Naive thymus-derived CD8-positive, alpha-beta T cell (primary cell): ENCODE results near the gene PPY. TPM values are rescaled to one million over a fixed set of nuclear protein-coding genes. Genes with fewer than 3 reads are reported as not detected.

Source experiments
- ATAC-seq, 2 donors: fragments of 150-1000 bp; cut with Tn5 transposase in 1 of 2; sonication (Bioruptor Pico), chemical (Tn5 transposase) in 1 of 2; 1 replicate in 1 of 2; 2 replicates in 1 of 2; pipeline ENCODE4 v1.10.0; 2021; ENCODE audit warnings: mild to moderate bottlenecking in 2 of 2, moderate library complexity in 2 of 2
- POLR2A ChIA-PET: fragments of 350-600 bp; sonication (Branson Sonifier 250); formaldehyde crosslinking; loops from one replicate; lab custom pipeline; 2021; ENCODE audit warnings: antibody characterized with exemption; lab: Charles Lee
- DNase-seq, 10 donors: peaks; one replicate each; pipeline versions ENCODE4 v3.0.0 to v3.0.0-alpha.2; 2020 to 2022
- H3K27ac Mint-ChIP-seq, 10 donors: one replicate each; pipeline ENCODE4 v1.8.0; 2020 to 2022; ENCODE audit warnings: mild to moderate bottlenecking in 10 of 10, mixed read lengths in 10 of 10, moderate library complexity in 4 of 10, inconsistent platforms in 1 of 10
- H3K27me3 Mint-ChIP-seq, 5 donors: one replicate each; pipeline ENCODE4 v1.8.0; 2021 to 2022; ENCODE audit warnings: mixed read lengths in 5 of 5
- H3K36me3 Mint-ChIP-seq, 3 donors: one replicate each; pipeline ENCODE4 v1.8.0; 2020 to 2022; ENCODE audit warnings: mixed read lengths in 3 of 3, mild to moderate bottlenecking in 2 of 3, inconsistent platforms in 1 of 3
- H3K4me1 Mint-ChIP-seq, 4 donors: one replicate each; pipeline ENCODE4 v1.8.0; 2021 to 2022; ENCODE audit warnings: mixed read lengths in 4 of 4
- H3K4me3 Mint-ChIP-seq, 10 donors: one replicate each; pipeline ENCODE4 v1.8.0; 2020 to 2022; ENCODE audit warnings: mild to moderate bottlenecking in 10 of 10, mixed read lengths in 10 of 10, moderate library complexity in 6 of 10, inconsistent platforms in 1 of 10
- H3K9me3 Mint-ChIP-seq, 9 donors: one replicate each; pipeline ENCODE4 v1.8.0; 2020 to 2022; ENCODE audit warnings: mixed read lengths in 9 of 9, mild to moderate bottlenecking in 3 of 9, inconsistent platforms in 1 of 9, moderate library complexity in 1 of 9
- polyA plus RNA-seq, 3 donors: library from polyadenylated mRNA; unstranded; fragments of 300-500 nt; fragmentation: Illumina TruSeq; gene quantifications; one replicate each; pipeline ENCODE4 v1.2.3, GENCODE V29; 2021
- total RNA-seq, 8 experiments: library from RNA in 2 of 8; stranded (reverse) in 2 of 8; gene quantifications; one replicate each; pipeline ENCODE4 v1.2.3 and lab custom pipeline; 2021 to 2026

PPY gene, protein sequence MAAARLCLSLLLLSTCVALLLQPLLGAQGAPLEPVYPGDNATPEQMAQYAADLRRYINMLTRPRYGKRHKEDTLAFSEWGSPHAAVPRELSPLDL
- not detected for total RNA-seq
- polyA plus RNA-seq: not detected
- 0 reads per million in 6 experiments for total RNA-seq (lab: John Stamatoyannopoulos, UW)

DNA sequence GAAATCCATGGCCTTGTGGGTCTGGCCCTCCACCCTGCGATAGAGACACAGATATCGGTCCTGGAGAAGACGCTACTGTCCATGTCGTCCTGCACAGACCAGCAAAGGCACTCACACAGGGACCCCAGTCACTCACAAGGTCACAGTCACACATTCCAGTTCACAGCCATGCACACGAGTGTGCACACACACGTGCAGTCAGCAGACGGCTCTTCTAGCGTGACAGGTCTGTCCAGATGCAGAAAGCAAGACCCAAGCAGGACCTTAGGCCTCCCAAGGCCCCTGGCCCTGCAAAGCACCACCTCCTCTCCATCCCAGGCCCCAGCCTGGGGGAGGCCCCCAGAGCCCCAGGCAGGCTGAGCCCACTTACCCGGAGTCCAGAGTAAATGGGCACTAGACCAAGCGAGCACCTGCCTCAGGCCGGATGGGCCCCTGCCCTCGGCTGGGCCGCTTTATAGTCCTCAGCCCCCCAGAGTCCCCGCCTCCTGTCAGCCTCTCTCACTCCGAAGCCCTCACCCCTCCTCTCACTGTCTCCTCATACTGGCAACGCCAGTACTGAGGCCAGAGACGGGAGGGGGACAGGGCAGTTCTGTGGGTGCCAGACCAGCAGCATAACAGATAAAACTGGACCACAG is at the start of gene PPY:
TSS of gene PPY (minus strand) at position 426 of the 635 bp plus-strand sequence. CDS start 822 bp downstream, outside the sequence.
- POLR2A ChIA-PET: no interaction called here
- H3K4me1 Mint-ChIP-seq: peaks cover 9 to 22% (median 16%) of the 10 kb centered on the region in 4 donors
- H3K27ac Mint-ChIP-seq: no peak within 1 kb of the TSS
- H3K36me3 Mint-ChIP-seq: no peaks in the 10 kb centered on the region
- DNase-seq (no peak), ATAC-seq (no peak)
- peaks cover 0 to 9% (median 4%) of the 10 kb centered on the region in 5 donors for H3K27me3 Mint-ChIP-seq
- no peaks in the 10 kb centered on the region for H3K9me3 Mint-ChIP-seq
- H3K4me3 Mint-ChIP-seq: no peak within 1 kb of the TSS

DNA sequence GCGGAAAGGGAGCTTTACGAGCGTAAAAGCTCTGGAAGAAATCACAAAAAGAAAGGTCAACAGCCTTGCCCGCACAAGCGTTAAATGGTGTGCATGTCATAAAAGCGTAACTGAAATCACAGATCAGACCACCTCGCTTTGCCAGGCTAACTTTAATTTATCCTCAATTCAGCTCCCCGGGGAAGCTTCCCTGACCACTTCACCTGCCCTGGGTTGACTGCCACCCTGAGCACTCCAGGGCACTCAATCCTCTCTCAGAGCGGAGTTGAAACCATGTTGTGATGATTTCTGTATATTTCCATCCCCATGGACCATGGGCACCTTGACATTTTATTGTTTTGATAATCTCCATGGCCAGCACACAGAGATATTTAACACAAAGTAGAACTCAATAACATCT is 46.0 kb upstream of the PPY start:
- H3K27me3 Mint-ChIP-seq: peaks cover 3 to 41% (median 30%) of the 10 kb centered on the region in 5 donors

DNA sequence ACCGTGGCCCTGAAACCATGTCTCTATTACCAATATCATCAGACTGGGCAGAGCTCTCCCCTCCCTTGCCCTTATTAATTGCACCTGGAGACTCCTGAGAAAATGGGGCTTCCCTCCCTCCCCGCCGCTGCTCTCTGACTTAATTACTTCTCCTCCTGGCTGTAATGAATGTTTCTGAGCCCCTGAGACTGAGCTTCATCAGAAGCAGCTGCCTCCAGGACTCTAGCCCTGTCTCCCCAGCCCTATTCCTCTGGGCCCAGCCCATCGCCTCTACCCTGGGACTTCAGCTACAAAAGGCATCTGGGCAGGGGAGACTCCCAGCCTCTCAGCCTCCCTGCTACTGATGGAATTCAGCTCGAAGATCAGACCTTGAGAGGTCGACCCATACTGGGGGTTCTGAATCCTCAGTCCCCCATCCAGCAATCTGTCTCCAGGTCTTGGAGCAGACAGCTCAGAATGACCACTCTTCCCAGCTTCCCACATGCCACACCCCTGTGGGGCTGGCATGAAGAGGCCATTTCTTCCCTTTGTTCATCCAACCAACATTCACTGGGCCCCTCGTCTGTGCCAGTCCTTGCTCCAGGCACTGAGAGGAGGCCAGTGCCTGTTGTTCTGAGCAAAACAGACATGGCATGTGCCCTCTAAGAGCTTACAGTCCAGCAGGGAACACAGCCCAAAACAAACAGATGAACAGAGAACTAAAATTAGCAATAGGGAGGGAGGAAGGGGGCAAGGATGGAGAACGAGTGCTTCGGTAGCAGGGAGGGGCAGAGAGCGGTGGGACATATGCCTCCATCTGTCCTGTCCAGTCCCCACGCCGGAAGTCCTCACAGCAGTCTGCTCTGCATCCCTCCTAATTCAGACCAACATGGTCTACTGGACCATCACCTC is 45.1 kb upstream of the PPY start:
- Mint-ChIP-seq H3K36me3 (no peaks in the 10 kb centered on the region), H3K27ac (peak overlapping the region in 2 of 10 donors; percentile 37 to 68), H3K4me1 (peaks cover 0 to 3% (median 2%) of the 10 kb centered on the region in 4 donors), H3K4me3 (no peak overlapping the region), H3K9me3 (no peaks in the 10 kb centered on the region), H3K27me3 (peaks cover 4 to 50% (median 36%) of the 10 kb centered on the region in 5 donors)
- POLR2A ChIA-PET: interaction anchor here (0.5 kb wide), 1 partner anchor 77 kb away, joined by 3 read pairs; no protein-coding TSS in a partner anchor
- DNase-seq: no peak
- ATAC-seq: no peak

More for the DNA sequence above, 46.0 kb upstream of the PPY start:
- peaks cover 0 to 2% (median 1%) of the 10 kb centered on the region in 4 donors for H3K4me1 Mint-ChIP-seq
- no peak for DNase-seq
- no peak for ATAC-seq
- H3K36me3 Mint-ChIP-seq: no peaks in the 10 kb centered on the region
- no peak overlapping the region for H3K27ac Mint-ChIP-seq
- H3K4me3 Mint-ChIP-seq: no peak overlapping the region
- no peaks in the 10 kb centered on the region for H3K9me3 Mint-ChIP-seq
- POLR2A ChIA-PET: no interaction called here

DNA sequence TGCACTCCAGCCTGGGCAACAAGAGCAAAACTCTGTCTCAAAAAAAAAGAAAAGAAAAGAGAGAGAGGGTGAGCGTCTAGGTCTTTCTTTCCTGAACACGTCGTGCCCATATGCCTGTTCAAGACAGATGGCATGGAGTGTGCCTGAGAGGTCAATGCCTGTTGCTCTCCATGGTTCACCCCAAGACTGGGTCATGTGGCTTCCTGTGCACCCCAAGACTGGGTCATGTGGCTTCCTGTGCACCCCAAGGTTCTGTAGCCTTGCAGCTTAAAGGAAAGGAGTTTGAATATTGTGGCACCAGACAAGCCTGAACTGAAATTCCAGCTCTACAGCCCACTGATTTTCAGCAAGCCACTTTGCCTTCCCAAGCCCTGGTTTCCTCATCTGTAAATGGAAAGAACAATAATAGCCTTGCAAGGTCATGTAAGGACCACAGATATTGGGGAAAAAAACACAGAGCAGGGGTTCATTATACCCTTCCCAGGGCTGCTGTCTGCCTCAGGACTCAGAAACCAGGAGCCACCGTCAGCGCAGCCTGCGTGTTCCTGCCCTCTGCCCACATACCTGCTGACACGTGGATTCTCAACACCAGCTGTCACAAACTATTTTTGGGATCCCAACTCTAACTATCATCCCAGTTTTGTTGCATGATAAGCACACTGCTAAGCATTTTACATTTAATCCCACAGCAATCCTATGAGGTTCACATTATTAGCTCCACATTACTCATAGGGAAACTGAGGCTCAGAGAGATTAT is 44.1 kb upstream of the PPY start:
- POLR2A ChIA-PET: interaction anchor here (0.6 kb wide), 1 partner anchor 28 kb away, joined by 9 read pairs; no protein-coding TSS in a partner anchor
- Mint-ChIP-seq H3K9me3 (no peaks in the 10 kb centered on the region), H3K36me3 (no peaks in the 10 kb centered on the region), H3K4me3 (no peak overlapping the region), H3K27ac (no peak overlapping the region), H3K27me3 (peaks cover 11 to 60% (median 43%) of the 10 kb centered on the region in 5 donors), H3K4me1 (peaks cover 0 to 3% (median 2%) of the 10 kb centered on the region in 4 donors)
- DNase-seq: no peak
- no peak for ATAC-seq

DNA sequence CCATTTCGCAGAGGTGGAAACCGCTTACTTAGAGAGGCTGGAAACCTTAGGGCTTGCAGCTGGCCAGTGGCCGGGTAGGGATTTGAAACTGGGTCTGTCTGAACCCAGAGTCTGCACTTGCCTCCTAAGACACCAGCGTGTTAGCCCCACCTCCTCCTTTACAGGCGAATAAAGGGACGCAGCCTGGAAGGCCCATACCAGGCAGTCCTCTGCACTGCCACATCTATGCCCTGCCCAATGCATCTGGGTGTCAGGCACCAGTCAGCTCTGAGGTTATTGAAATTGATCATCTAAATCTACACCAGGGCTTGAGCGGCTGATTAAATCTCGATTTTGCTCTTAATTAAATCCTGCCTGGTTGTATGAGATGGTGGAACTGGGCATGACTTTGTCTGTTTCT is 42.2 kb upstream of the PPY start:
- peak overlapping the region in 1 of 10 donors; percentile 38 for H3K27ac Mint-ChIP-seq
- peaks cover 16 to 66% (median 47%) of the 10 kb centered on the region in 5 donors for H3K27me3 Mint-ChIP-seq
- POLR2A ChIA-PET: no interaction called here
- H3K4me3 Mint-ChIP-seq: peak overlapping the region in 6 of 10 donors; percentile 4 to 54 (median 39)
- peaks cover 0 to 3% (median 2%) of the 10 kb centered on the region in 4 donors for H3K4me1 Mint-ChIP-seq
- H3K36me3 Mint-ChIP-seq: no peaks in the 10 kb centered on the region
- ATAC-seq (no peak), DNase-seq (no peak)
- no peaks in the 10 kb centered on the region for H3K9me3 Mint-ChIP-seq

DNA sequence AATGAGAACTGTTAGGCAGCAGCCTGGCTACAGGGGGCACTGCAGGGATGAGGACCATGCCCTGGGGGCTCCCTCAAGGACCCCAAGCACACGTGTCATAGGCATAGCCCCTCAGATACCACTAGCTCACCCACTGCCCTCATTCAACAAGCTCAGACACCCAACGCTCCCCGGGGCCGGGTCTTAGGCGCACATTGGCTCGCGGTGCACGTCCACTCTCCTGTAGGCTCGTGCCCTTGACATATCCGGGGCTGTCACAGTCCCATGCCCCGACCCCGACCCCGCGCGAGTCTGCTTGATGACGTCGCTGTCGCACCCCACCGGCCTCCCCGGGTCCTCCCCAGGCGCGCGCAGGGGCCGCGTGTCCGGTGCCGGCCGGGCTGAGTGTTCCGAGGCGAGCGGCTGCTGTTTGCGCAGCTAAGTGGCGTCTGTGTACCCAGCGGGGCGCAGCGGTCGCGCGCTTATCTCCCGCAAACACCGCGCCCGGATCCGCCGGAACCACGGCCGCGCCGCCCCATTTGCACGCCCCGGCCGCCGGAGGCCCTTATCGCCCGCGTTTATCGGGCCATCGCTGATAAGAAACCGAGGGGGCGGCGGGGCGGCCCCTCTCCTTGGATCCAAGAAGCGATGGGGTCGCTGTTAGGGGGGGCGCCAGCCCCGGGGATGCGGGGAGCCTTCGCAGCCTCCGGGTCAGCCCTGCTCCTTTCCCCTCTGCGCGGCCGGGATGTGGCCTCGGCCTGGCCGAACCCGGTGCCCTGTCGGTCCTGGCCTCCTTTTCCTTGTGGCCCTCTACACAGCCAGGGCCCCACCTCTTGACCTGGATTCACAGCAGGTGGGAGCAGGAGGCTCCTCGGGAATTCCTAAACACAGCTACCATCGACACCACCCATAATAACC is 41.5 kb upstream of the PPY start:
- Mint-ChIP-seq H3K27ac (no peak overlapping the region), H3K4me3 (peak overlapping the region in 7 of 10 donors; percentile 12 to 66 (median 51)), H3K27me3 (peaks cover 16 to 64% (median 47%) of the 10 kb centered on the region in 5 donors), H3K9me3 (no peaks in the 10 kb centered on the region), H3K36me3 (no peaks in the 10 kb centered on the region), H3K4me1 (peaks cover 0 to 3% (median 2%) of the 10 kb centered on the region in 4 donors)
- DNase-seq (no peak), ATAC-seq (peak; percentile 49 to 68)
- POLR2A ChIA-PET: no interaction called here

DNA sequence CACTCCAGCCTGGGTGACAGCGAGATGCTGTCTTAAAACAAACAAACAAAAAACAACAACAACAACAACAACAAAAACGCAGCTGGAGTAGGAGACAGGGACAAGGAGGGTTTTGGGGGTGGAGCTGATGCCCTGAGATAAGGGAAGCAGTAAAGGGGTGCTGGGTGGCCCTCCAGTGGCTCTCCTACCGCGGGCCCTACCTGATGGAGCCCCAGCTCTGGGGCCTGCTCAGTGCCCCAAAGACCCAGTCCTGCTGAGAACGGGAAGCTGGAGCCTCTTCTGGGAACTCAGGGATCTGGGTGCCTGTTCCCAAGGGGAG is 40.9 kb upstream of the PPY start:
- Mint-ChIP-seq H3K27ac (peak overlapping the region in 1 of 10 donors; percentile 24), H3K9me3 (no peaks in the 10 kb centered on the region), H3K4me1 (peaks cover 0 to 3% (median 2%) of the 10 kb centered on the region in 4 donors), H3K36me3 (no peaks in the 10 kb centered on the region), H3K4me3 (peak overlapping the region in 8 of 10 donors; percentile 12 to 67 (median 52)), H3K27me3 (peaks cover 16 to 63% (median 45%) of the 10 kb centered on the region in 5 donors)
- DNase-seq (no peak), ATAC-seq (no peak)
- POLR2A ChIA-PET: no interaction called here

DNA sequence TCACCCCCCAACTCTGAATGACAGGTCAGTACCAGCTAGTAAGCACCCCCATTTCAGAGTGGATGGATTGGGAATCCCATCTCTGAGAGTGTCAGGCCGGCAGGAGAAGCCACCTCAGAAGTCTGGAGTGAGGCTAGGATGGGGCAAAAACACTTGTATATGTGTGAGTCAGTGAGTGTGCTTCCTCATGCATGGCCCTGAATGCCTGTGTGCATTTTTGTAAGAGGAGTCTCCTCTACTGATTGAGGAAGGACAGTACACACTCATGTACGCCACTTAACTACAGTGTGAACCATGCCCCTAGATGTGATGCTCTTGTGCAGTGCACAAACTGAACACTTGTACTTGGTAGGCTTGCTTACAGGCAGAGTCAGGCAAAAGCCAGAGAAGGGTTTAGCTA is 39.9 kb upstream of the PPY start:
- POLR2A ChIA-PET: interaction anchor here (0.6 kb wide), 2 partner anchors 12 to 113 kb away, joined by 3 to 4 read pairs; no protein-coding TSS in a partner anchor
- H3K27me3 Mint-ChIP-seq: peaks cover 14 to 54% (median 40%) of the 10 kb centered on the region in 5 donors
- H3K4me1 Mint-ChIP-seq: peaks cover 0 to 3% (median 2%) of the 10 kb centered on the region in 4 donors
- DNase-seq: no peak
- ATAC-seq: no peak
- no peaks in the 10 kb centered on the region for H3K36me3 Mint-ChIP-seq
- H3K4me3 Mint-ChIP-seq: peak overlapping the region in 2 of 10 donors; percentile 9 to 50
- H3K9me3 Mint-ChIP-seq: no peaks in the 10 kb centered on the region
- H3K27ac Mint-ChIP-seq: no peak overlapping the region

DNA sequence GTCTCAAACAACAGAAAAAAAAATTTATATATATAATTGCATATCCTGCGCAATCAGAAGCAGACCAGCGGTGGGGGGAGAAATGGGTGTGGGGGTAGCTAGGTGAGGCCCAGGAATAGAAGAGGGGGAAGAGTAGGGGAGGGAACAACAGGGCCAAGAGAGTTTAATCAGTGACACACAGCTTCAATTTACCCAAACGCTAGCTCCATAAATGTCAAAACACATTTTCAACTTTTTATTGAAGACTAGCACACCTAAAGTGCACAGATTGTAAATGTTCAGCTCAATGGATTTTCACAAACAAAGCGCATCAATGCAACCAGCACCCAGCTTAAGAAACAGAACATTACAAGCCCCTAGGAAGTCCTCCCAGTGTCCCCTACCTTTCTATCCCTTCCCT is 37.4 kb upstream of the PPY start:
- POLR2A ChIA-PET: interaction anchor here (0.9 kb wide), 1 partner anchor 75 kb away, joined by 3 read pairs; no protein-coding TSS in a partner anchor
- H3K27me3 Mint-ChIP-seq: peaks cover 13 to 47% (median 29%) of the 10 kb centered on the region in 5 donors
- no peaks in the 10 kb centered on the region for H3K9me3 Mint-ChIP-seq
- H3K4me1 Mint-ChIP-seq: peaks cover 0 to 3% (median 1%) of the 10 kb centered on the region in 4 donors
- DNase-seq (no peak), ATAC-seq (no peak)
- H3K4me3 Mint-ChIP-seq: no peak overlapping the region
- no peak overlapping the region for H3K27ac Mint-ChIP-seq
- H3K36me3 Mint-ChIP-seq: no peaks in the 10 kb centered on the region

DNA sequence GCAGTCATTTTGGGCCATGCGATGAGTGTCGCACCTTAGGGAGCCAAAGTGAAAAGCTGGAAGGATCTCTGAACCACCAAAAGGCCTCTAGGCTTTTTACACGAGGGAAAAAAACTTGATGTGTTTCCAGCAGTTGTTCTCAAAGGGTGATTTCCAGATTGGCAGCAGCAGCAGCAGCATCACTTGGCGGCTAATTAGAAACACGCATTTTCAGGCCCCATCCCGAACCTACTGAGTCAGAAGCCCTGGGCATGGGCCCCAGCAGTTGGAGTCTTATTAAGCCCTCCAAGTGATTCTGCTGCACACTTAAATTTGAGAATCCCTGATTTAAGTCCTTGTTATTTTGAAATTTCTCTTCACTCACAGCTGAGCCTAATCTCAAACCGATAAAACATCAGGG is 36.7 kb upstream of the PPY start:
- peaks cover 10 to 41% (median 32%) of the 10 kb centered on the region in 5 donors for H3K27me3 Mint-ChIP-seq
- H3K9me3 Mint-ChIP-seq: no peaks in the 10 kb centered on the region
- H3K4me1 Mint-ChIP-seq: peaks cover 0 to 3% (median 1%) of the 10 kb centered on the region in 4 donors
- no peak for DNase-seq
- POLR2A ChIA-PET: no interaction called here
- H3K36me3 Mint-ChIP-seq: no peaks in the 10 kb centered on the region
- no peak for ATAC-seq
- no peak overlapping the region for H3K27ac Mint-ChIP-seq
- no peak overlapping the region for H3K4me3 Mint-ChIP-seq

DNA sequence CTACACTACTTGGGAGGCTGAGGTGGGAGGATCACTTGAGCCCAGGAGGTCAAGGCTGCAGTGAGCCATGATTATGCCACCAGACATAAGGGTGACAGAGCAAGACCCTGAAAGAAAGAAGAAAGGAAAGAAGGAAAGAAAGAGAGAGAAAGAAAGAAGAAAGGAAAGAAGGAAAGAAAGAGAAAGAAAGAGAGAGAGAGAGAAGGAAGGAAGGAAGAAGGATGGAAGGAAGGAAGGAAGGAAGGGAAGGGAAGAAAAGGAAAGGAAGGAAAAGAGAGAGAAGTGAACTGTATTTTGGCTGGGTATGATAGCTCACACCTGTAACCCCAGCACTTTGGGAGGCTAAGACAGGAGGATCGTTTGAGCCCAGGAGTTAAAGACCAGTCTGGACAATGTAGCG is 35.8 kb upstream of the PPY start:
- H3K4me3 Mint-ChIP-seq: no peak overlapping the region
- ATAC-seq (no peak), DNase-seq (no peak)
- no peaks in the 10 kb centered on the region for H3K4me1 Mint-ChIP-seq
- H3K9me3 Mint-ChIP-seq: no peaks in the 10 kb centered on the region
- POLR2A ChIA-PET: no interaction called here
- H3K36me3 Mint-ChIP-seq: no peaks in the 10 kb centered on the region
- no peak overlapping the region for H3K27ac Mint-ChIP-seq
- H3K27me3 Mint-ChIP-seq: peaks cover 10 to 35% (median 31%) of the 10 kb centered on the region in 5 donors
